Measurements from ENCODE around the gene PIK3C2B.

DNA sequence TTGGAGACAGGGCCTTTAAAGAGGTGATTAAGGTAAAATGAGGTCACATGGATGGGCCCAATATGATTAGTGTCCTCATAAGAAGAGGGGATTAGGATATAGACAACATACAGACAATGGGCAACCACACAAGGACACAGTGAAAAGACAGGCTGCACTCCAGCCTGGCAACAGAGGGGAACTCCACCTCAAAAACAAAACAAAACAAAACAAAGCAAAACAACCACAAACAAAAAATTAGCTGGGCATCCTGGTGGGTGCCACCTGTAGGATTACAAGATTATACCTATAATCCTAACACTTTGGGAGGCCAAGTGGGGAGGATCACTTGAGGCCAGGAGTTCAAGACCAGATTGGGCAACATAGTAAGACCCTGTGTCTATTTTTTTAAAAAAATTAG is 16.8 kb upstream of the PIK3C2B start:
- TF ChIP-seq, protein P1, sequence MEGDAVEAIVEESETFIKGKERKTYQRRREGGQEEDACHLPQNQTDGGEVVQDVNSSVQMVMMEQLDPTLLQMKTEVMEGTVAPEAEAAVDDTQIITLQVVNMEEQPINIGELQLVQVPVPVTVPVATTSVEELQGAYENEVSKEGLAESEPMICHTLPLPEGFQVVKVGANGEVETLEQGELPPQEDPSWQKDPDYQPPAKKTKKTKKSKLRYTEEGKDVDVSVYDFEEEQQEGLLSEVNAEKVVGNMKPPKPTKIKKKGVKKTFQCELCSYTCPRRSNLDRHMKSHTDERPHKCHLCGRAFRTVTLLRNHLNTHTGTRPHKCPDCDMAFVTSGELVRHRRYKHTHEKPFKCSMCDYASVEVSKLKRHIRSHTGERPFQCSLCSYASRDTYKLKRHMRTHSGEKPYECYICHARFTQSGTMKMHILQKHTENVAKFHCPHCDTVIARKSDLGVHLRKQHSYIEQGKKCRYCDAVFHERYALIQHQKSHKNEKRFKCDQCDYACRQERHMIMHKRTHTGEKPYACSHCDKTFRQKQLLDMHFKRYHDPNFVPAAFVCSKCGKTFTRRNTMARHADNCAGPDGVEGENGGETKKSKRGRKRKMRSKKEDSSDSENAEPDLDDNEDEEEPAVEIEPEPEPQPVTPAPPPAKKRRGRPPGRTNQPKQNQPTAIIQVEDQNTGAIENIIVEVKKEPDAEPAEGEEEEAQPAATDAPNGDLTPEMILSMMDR (conservative IDR thresholded peaks at IDR 0.05): no peak
- no peak for TF ChIP-seq ZFX (IDR thresholded peaks at IDR 0.05)
